ENCODE data around the gene LNX1.

- no peak for TF ChIP-seq YY1 (IDR thresholded peaks at IDR 0.05; ENCODE audit: insufficient read depth, insufficient read length)
- TF ChIP-seq ZNF274 (IDR thresholded peaks at IDR 0.05; ENCODE audit: low read depth, low read length), result no peak
- TF ChIP-seq SUZ12 (IDR thresholded peaks at IDR 0.05; ENCODE audit: extremely low read depth, insufficient read depth, insufficient read length), result no peak
These were observed 3.9 kb upstream of the LNX1 start for GRCh38 chr4:53595204-53595603.
